OCI-M1 (cell line): ENCODE data around the gene MBD4.

ENCODE experiments used
- DNase-seq: peaks from one replicate; lab custom pipeline; 2025; lab: John Stamatoyannopoulos, UW

The MBD4 gene

DNA sequence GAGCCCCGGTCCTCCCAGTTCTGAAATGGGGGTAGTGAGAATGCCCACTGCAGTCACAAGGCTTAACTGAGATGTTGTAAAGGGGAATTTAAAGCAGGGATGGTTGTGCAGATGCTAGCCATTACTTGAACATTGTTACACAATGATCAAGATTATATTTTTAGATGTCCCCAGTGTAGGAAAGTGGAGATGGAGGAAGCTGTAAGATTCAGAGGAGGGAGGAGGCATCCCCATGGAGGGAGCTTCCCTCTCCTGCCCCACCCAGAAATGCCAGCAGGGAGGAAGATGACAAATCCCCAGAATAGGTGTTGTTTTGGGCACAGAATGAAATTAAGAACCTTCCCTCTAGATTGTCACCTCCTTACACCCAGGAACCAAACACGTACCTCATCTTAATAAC is 57.4 kb downstream of the MBD4 start:
- no peak for DNase-seq
